Tibial nerve (tissue), 3 donors: ENCODE measurements around the gene KCNMA1.

ENCODE experiments used
- POLR2A ChIP-seq, 2 donors: fragments of 450-650 bp; IDR thresholded peaks; one replicate each; pipeline ENCODE4 v1.6.1; 2017; ENCODE audit warnings: antibody characterized with exemption in 2 of 2, mild to moderate bottlenecking in 2 of 2, moderate library complexity in 2 of 2
- TF ChIP-seq, protein P1 (sequence below), 5 experiments: fragments of 200-600 bp in 3 of 5; fragments of 450-650 bp in 2 of 5; sonication (generic) in 3 of 5; IDR thresholded peaks; one replicate each; pipeline ENCODE4 v1.5.1; 2016 to 2019; ENCODE audit warnings: antibody characterized with exemption in 5 of 5, mild to moderate bottlenecking in 3 of 5, moderate library complexity in 2 of 5

DNA sequence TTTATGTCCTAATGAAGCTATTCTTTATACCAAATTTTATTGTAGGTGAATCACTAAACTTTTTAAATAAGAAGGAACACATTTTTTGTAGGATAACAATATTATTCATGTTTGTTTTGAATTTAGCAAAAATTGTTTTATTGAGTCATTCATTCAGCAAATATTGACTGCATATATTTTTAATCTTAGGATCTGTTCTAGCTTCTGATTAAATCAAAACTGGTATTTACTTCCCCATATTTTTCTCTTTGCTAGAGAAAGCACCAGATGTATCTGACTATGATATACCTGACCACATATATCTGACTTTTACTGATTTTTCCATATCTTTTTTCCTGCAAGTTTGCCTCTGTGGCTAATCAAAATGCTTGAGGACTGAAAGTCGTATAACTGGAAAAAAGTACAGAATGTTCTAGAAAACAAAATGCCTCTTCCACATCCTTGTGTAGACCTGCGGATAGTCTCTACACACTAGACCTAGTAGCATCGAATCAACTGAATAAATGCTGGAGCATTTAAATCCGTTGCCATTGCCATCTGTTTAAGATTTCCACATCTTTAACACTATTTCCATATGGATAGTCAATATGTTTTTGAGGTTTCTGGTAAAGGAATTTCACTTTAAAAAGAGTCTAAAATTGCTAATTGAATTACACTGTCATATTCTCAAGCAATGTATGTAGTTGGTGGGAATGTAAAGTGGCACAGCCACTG is 594.7 kb downstream of the KCNMA1 start:
- TF ChIP-seq, protein P1, sequence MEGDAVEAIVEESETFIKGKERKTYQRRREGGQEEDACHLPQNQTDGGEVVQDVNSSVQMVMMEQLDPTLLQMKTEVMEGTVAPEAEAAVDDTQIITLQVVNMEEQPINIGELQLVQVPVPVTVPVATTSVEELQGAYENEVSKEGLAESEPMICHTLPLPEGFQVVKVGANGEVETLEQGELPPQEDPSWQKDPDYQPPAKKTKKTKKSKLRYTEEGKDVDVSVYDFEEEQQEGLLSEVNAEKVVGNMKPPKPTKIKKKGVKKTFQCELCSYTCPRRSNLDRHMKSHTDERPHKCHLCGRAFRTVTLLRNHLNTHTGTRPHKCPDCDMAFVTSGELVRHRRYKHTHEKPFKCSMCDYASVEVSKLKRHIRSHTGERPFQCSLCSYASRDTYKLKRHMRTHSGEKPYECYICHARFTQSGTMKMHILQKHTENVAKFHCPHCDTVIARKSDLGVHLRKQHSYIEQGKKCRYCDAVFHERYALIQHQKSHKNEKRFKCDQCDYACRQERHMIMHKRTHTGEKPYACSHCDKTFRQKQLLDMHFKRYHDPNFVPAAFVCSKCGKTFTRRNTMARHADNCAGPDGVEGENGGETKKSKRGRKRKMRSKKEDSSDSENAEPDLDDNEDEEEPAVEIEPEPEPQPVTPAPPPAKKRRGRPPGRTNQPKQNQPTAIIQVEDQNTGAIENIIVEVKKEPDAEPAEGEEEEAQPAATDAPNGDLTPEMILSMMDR (IDR thresholded peaks at IDR 0.05) = no peak
- TF ChIP-seq POLR2A (IDR thresholded peaks at IDR 0.05) = no peak
